SK-MEL-5 (cell line): Measurements from ENCODE around the gene ACOT8. TPM values are rescaled to one million over a fixed set of nuclear protein-coding genes. Genes with fewer than 3 reads are reported as not detected.
A peak's percentile ranks its signal among the peaks of the same experiment; 100 is the strongest.
"Not testable (repeated sequence)": the region's sequence is repeated elsewhere in the genome, so short reads cannot be mapped to it uniquely, and the experiment has no call there.

Experiments
- DNase-seq: peaks from one replicate; pipeline ENCODE4 v3.0.0-alpha.2; 2016; ENCODE audit warnings: low read depth, low spot score
- in situ Hi-C: cut with HindIII; loops from 2 replicates; pipeline ENCODE4 v1.10.0; 2016; ENCODE audit warnings: low sequenced_read_pairs, high pct_unique_total_duplicates, low pct_unique_long_range_greater_than_20kb
- polyA plus RNA-seq, 2 experiments: library from polyadenylated mRNA; depleted of rRNA; stranded (reverse); fragments of >200 nt; gene quantifications; 2 replicates each; pipeline ENCODE4 v1.2.3, GENCODE V29; 2015
- total RNA-seq: library from RNA; depleted of rRNA; stranded (reverse); fragments of >200 nt; shearing (Covaris generic); gene quantifications from 2 replicates; pipeline ENCODE4 v1.2.3, GENCODE V29; 2014; rRNA removed

The ACOT8 gene
- 49.4 and 60.4 TPM in 2 replicates for total RNA-seq
- polyA plus RNA-seq (2015; cell fraction: cytosol; rRNA removed) = 55.0 and 71.9 TPM in 2 replicates
- polyA plus RNA-seq (2015; cell fraction: nucleus; rRNA removed) = 50.4 and 54.5 TPM in 2 replicates

DNA sequence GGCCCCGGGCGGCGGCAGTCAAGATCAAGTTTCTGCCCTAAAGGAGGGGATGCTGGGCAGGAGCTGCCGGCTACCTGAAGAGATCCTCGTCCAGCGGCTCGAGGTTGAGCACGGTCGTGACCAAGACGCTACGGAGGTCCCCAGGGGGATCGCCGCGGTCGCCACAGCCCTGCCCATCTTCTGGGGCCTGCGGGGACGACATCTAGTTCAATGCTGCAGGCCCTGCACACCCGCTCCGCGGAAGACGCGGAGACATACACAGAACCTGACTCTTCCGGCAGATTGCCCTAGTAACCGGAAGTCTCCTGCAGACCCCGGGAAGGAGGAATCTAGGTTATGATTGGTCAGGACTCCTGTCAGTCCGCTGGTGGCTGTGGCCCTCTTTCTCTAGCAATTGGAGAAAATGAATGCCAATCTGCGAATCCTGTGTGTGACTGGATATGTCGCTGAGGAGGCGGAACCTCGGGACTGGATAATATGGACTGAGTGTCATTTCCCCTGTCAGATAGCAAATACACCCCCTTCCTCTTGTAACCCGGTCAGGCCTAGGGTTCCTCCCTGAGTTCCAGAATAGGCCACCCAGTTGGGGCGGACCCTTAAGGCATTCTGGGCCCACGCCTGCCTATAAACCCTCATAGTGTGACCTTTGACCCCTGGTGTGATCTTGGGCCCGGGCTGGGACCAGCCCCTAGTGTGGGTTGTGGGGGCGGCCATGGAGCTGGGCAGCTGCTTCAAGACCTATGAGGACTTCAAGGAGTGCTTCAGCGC is at the start of gene ACOT8, which contains the start of gene ZSWIM3:
Gene ACOT8, minus strand, starts transcription at position 279 of the 768 bp plus-strand sequence. Its CDS starts 77 bp downstream, at position 202.
Gene ZSWIM3, plus strand, starts transcription at position 501 of the 768 bp plus-strand sequence. Its CDS starts 212 bp downstream, at position 713.
- in situ Hi-C loops = no loop called here
- DNase-seq = peak; percentile 100

DNA sequence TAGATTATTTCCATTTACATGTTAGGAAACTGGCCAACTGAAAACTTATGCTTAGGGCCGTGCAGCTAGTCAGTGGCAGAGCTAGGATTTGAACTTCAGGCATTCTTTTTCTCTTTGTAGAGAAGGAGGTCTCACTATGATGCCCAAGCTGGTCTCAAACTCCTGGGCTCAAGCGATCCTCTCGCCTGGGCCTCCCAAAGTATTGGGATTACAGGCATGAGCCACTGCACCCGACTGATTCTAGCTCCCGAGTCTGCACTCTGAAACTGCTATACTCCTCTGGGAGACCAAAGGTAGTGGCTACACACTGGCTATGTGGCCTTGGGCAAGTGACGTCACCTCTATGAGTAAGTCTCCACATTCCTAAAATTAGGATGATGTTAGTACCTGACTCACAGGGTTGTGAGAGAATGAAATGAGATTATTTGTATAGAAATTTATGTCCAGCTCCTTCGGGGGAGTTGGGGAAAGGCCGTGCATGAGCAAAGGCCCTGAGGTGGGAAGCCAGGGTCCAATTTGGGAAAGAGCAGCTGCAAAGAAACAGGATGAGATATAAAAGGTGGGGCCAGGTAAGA is 48.4 kb upstream of the ACOT8 start:
- in situ Hi-C loops = no loop called here

DNA sequence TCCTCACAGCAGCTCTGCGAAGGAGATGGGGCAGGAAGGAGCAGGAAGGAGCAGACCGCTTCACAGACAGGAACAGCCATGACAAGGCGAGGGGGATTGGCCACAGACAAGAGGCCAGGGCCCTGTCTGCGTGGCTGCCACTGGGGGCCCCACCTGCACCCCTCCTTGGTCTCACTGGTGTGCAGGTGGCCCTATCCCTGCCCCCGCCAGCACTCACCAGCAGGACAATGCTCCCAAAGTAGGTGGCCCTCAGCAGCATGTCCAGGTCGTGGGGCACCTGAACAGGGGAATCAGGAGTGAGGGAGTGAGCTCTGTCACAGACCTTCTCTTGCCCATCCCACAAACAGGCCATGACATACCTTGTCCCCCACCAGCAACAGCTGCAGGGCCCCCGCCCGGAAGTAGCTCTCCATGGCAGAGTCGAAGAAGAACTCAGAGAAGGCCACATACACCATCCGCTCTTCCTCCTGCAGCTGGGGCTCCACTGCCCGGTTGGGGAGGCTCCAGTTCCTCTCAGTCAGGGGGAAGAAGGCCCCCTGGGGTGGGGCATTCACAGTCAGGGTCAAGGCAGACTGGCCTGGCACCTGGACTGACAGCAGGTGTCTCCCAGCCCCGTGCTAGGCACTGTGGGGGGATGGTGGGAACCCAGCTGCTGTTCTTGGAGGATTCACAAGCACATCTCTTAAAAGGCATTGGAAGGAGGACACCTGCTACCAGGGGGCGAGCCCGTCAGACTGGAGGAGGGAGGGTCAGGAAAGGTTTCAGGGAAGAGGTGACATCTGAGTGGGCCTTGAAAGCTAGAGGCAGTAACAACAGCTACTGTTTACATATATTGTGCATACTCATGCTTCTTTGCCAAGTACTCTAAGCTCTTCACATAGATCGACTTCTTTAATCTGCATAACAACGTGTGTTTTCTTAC is 47.7 kb upstream of the ACOT8 start:
- in situ Hi-C loops = no loop called here
- no peak for DNase-seq

More for the DNA sequence above, 48.4 kb upstream of the ACOT8 start:
- no peak for DNase-seq

DNA sequence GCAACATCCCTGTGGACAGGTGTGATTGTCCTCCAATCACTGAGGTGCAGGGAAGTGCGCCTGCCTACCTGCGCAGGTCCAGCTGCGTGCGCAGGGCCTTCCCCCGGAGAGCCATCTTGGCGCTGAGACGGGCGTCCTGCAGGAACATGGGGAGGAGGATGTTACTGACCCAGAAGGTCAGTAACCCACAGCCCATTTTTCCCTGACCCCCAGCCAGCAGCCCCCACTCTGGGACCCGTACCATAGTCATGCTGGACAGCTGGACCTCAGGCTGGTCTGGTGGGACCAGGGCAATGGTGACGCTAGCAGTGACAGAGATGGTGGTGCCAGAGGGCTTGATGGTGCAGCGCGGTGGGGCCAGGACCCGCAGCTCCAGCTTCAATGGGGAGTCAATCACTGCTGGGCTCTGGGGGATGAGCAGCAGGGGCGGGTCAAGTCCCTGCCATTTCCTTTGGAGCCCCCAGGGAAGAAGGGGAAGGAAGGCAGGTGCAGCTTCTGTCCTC is 45.1 kb upstream of the ACOT8 start:
- no peak for DNase-seq
- in situ Hi-C loops = no loop called here

DNA sequence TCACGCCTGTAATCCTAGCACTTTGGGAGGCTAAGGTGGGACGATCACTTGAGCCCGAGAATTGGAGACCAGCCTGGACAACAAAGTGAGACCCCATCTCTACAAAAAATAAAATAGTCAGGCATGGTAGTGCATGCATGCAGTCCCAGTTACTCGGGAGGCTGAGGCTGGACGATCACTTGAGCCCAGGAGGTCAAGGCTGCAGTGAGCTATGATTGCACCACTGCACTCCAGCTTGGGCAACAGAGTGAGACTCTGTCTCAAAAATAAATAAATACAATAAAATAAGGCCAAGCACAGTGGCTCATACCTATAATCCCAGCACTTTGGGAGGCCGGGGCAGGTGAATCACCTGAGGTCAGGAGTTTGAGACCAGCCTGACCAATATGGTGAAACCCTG is 44.1 kb upstream of the ACOT8 start:
- DNase-seq, in situ Hi-C loops: not testable (repeated sequence)

DNA sequence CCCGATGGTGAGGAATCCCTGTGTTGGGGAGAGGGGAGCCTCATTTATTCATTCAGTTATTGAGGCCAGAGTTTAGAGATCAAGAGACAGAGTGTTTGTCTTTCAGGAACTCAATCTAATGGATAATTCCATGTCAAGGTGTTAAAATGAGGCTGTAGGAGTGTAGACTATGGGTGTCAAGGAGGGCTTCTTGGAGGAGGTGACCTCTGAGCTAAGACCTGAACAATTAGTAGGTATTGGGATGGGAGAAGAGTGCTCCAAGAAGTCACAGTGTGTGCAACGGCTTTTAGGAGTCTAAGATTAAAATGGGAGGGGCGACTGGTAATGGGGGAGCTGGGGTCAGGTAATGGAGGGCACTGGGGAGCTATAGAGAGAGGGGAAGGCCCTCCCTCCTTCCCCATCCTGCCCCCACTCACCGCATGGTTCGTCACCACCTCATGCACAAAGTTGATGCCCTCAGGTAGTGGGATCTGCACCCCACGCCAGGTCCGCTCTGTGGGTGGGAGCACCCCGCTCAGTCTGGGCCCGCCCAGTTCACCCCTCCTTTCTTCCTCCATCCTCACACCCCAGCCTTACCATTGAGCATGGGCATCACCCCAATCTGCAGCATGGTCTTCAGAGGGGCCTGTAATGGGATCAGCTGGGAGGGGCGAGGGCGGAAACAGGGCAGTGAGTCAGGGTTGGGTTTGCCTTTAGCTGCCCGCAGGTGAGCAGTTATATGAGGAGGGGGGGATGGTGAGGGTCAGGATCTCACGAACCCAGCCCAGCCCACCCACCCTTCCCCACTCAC is 42.0 kb upstream of the ACOT8 start:
- DNase-seq = no peak
- in situ Hi-C loops = no loop called here

DNA sequence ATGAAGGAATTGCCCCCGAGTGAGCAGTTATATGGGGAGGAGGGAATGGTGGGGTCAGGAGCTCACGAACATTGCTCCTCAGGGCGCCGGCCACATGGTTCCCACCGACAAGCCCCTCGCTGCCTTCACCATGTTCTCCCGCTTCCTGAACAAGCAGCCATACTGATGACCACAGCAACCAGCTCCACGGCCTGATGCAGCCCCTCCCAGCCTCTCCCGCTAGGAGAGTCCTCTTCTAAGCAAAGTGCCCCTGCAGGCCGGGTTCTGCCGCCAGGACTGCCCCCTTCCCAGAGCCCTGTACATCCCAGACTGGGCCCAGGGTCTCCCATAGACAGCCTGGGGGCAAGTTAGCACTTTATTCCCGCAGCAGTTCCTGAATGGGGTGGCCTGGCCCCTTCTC is 41.1 kb upstream of the ACOT8 start:
- DNase-seq = no peak
- in situ Hi-C loops = no loop called here

DNA sequence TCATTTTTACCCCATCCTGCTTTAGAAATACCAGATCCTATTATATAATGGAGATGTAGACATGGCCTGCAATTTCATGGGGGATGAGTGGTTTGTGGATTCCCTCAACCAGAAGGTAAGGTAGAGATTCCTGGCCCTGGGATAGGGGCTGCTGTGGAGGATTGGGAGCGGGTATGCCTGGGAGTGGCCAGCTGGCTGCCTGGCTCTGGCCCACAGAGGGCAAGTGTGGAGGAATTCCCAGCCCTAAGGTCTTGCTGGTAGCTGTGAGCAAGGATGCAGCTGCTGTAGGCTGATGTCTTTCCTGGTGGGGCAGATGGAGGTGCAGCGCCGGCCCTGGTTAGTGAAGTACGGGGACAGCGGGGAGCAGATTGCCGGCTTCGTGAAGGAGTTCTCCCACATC is 40.5 kb upstream of the ACOT8 start:
- in situ Hi-C loops = no loop called here

DNA sequence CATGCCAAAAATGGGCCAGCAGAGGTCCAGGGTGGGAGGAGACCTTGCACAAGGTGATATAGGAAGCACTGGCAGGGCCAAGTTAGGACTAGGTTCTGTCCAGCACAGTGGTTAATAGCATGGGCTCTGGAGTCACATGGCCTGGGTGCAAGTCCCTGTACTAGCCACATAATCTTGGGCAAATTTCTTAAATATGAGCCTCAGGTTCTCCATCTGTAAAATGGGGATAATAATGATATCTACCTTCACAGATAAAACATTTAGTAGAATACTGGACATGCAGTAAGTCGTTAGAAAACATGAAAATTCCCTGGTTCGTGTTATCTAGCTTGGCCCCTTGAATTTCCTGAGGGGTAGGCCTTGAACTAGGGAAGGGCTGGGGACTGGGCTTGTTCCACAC is 40.1 kb upstream of the ACOT8 start:
- in situ Hi-C loops = no loop called here
- DNase-seq = no peak

More for the DNA sequence above, 40.5 kb upstream of the ACOT8 start:
- DNase-seq = no peak

DNA sequence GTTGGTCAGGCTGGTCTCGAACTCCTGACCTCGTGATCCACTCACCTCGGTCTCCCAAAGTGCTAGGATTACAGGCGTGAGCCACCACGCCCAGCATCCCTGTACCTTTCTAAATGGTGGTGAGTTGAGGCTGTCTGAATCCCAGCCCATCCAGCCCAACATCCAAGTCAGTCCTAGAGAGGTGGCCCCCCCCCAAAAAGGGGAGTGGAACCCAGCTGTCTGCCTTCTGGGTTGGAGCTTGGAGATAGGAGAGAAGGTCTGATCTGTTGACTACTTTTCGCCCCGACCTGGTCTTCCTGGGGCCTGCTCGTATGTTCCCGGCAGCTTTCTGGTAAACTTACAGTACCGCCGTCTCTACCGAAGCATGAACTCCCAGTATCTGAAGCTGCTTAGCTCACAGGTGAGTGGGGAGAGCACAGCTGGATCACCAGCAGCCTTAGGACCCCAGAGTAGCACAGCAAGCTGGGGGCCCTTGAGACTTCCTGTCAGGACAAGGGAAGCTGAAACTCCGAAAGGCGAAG is 39.5 kb upstream of the ACOT8 start:
- in situ Hi-C loops = no loop called here
- no peak for DNase-seq

DNA sequence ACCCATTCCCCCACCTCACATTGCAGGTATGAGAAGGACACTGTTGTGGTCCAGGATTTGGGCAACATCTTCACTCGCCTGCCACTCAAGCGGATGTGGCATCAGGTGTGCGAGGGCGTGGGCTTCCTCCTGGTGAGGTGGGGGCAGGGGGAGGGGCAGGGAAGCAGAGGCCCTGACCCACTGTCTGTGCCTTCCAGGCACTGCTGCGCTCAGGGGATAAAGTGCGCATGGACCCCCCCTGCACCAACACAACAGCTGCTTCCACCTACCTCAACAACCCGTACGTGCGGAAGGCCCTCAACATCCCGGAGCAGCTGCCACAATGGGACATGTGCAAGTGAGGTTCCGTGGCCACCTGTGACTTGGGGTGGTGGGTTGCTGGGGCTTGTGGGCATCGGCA is 37.6 kb upstream of the ACOT8 start:
- DNase-seq = no peak
- in situ Hi-C loops = no loop called here

DNA sequence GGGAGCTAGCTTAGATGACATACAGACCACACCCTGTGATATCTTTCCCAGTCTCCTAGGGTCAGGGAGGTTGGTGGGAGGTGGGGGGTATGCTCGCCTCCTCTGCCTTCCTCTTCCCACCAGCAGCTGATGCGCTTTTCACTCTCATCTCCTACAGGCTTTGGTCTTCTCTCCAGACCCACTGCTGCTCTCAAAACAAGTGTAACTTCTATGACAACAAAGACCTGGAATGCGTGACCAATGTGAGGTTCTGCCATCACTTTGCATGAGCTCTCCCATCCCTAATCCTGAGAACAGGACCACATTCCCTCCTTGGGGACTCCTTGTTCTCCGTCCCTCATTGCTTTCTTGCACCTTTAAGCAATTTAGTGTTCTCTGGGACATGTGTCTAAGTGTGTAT is 36.6 kb upstream of the ACOT8 start:
- DNase-seq = no peak
- in situ Hi-C loops = no loop called here

DNA sequence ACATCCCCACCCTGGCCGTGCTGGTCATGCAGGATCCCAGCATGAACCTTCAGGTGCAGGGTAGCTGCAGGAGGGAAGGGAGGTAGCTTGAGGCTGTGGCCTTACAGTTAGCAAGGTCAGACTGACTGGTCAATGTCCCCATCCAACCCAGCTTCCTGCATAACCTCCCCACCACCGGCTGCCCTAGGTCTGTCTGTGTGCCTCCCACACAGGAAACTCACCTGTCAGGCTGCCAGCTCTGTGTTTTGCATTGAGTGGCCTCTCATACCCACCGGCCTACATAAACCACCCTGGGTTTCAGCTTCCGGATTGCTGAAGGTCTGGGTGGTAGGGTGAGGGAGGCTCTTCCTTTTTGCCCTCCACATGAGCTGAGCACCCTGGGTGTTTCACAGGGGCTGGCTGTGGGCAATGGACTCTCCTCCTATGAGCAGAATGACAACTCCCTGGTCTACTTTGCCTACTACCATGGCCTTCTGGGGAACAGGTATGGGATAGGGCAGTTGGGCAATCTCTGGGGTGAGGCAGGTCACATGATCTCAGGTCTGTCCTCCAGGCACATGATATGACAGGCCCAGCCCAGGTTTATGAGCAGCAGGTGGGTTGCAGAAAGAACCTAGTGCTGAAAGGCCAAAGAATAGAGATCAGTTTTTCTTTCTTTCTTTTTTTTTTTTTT is 35.8 kb upstream of the ACOT8 start:
- in situ Hi-C loops = no loop called here
- DNase-seq = no peak

DNA sequence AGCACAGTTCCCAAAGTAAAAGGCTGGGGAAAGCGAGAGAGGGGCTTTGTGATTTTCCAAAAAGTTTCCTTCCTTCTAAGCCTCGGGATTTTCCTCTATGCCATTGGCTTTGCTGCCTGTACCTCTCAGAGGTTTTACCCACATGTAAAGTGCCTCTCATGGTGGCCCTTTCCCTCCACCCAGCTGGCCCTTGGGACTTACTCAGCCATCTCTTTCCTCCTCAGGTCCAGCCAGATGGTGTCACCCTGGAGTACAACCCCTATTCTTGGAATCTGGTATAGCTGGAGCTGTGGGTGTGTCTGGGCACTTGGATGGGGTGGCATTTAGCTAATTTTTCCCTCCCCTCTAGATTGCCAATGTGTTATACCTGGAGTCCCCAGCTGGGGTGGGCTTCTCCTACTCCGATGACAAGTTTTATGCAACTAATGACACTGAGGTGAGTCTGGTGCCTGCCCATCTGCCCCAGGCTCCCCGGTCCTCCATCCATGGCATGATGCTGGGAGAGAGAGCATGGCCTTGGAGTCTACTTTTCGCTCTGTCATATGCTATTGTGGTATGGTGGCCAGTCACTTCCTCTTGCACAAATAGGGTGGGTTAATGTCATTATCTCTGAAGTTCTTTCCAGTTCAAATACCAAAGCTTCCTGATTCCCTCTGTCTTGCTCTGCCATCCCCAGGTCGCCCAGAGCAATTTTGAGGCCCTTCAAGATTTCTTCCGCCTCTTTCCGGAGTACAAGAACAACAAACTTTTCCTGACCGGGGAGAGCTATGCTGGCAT is 35.0 kb upstream of the ACOT8 start:
- in situ Hi-C loops = no loop called here
- DNase-seq = peak; percentile 60
